ENCODE data around the gene FUS. TPM values are rescaled to one million over a fixed set of nuclear protein-coding genes. Genes with fewer than 3 reads are reported as not detected.

FUS gene
- total and polyA plus RNA-seq, 9 of the 15 experiments (the other 6 are each of a cell fraction or from before 2014, with no cell fraction given) = 43.9 to 575 (median 87.2) TPM

GRCh38 chr16:31148281-31148728 lies 31.6 kb upstream of the FUS start (continued):
- TF ChIP-seq PRDM10 (IDR thresholded peaks at IDR 0.05; ENCODE audit: partially characterized antibody) (no peak), MBD1 (CRISPR knock-in tag; IDR thresholded peaks at IDR 0.05) (no peak), RBM14 (IDR thresholded peaks at IDR 0.05; ENCODE audit: borderline replicate concordance, insufficient read depth, low read depth, low read length) (0 out of 2 replicates have a peak, but pooled peaks have one; percentile 55), ZBTB49 (CRISPR knock-in tag; IDR thresholded peaks at IDR 0.05; ENCODE audit: borderline replicate concordance) (no peak)
